DMS79 treated with DMSO at 0.1 percent for 48 hours (cell line): ENCODE results near the gene LRP4.
"Not testable (repeated sequence)": the region's sequence is repeated elsewhere in the genome, so short reads cannot be mapped to it uniquely, and the experiment has no call there.

ENCODE experiments used
- DNase-seq: peaks from one replicate; lab custom pipeline; 2025; lab: John Stamatoyannopoulos, UW

The LRP4 gene

GRCh38 chr11:46918083-46918787, at the start of gene LRP4:
LRP4 (minus strand) TSS chr11:46918550; CDS start chr11:46918379, 171 bp downstream.
- DNase-seq: no peak

- DNase-seq: no peak
Observed at GRCh38 chr11:46967962-46968361, 49.6 kb upstream of the LRP4 start.

- no peak for DNase-seq
Observed at GRCh38 chr11:46966773-46967172, 48.4 kb upstream of the LRP4 start.

GRCh38 chr11:46963844-46964243, 45.5 kb upstream of the LRP4 start:
- no peak for DNase-seq

- not testable (repeated sequence) for DNase-seq
Observed at GRCh38 chr11:46961886-46962285, 43.5 kb upstream of the LRP4 start.

GRCh38 chr11:46961041-46961440, 42.7 kb upstream of the LRP4 start:
- no peak for DNase-seq

- no peak for DNase-seq
Observed at GRCh38 chr11:46958777-46959176, 40.4 kb upstream of the LRP4 start.

GRCh38 chr11:46953093-46953492, 34.7 kb upstream of the LRP4 start:
- no peak for DNase-seq

- no peak for DNase-seq
Observed at GRCh38 chr11:46952553-46952952, 34.2 kb upstream of the LRP4 start.

GRCh38 chr11:46951864-46952263, 33.5 kb upstream of the LRP4 start:
- no peak for DNase-seq

- peak; percentile 8 for DNase-seq
Observed at GRCh38 chr11:46949297-46949696, 30.9 kb upstream of the LRP4 start.

GRCh38 chr11:46948378-46949131, 30.2 kb upstream of the LRP4 start:
- peak; percentile 78 for DNase-seq

- peak; percentile 43 for DNase-seq
Observed at GRCh38 chr11:46947399-46948077, 29.2 kb upstream of the LRP4 start.

- no peak for DNase-seq
Observed at GRCh38 chr11:46944356-46945075, 26.2 kb upstream of the LRP4 start.

GRCh38 chr11:46942172-46942571, 23.8 kb upstream of the LRP4 start:
- DNase-seq: no peak

GRCh38 chr11:46936138-46937110, 18.1 kb upstream of the LRP4 start, which contains the start of gene CSTPP1:
CSTPP1 (plus strand) TSS chr11:46936761; CDS start chr11:46936806, 45 bp downstream.
- peak; percentile 90 for DNase-seq

- DNase-seq: no peak
Observed at GRCh38 chr11:46930089-46930488, 11.7 kb upstream of the LRP4 start.

- DNase-seq: not testable (repeated sequence)
Observed at GRCh38 chr11:46928701-46929100, 10.4 kb upstream of the LRP4 start.

- not testable (repeated sequence) for DNase-seq
Observed at GRCh38 chr11:46927928-46928327, 9.6 kb upstream of the LRP4 start.

- DNase-seq: no peak
Observed at GRCh38 chr11:46920755-46921154, 2.4 kb upstream of the LRP4 start.
